Measurements from ENCODE around the gene JUND. TPM values are rescaled to one million over a fixed set of nuclear protein-coding genes. Genes with fewer than 3 reads are reported as not detected.
A peak's percentile ranks its signal among the peaks of the same experiment; 100 is the strongest.

Gene JUND
- total RNA-seq, 2 experiments from 2014 or later = 1,827 to 1,976 TPM

- Mint-ChIP-seq H3K9me3 (peaks cover 2% of the 10 kb centered on the region), H3K4me1 (ENCODE audit: low read depth) (peaks cover 54% of the 10 kb centered on the region), H3K27ac (peak overlapping the region; percentile 100), H3K4me3 (peak overlapping the region; percentile 99), H3K27me3 (peaks cover 9% of the 10 kb centered on the region), H3K36me3 (ENCODE audit: low read depth) (peaks cover 43% of the 10 kb centered on the region)
- ChIA-PET POLR2A (interaction anchor here (0.8 to 18.2 kb wide), 50 partner anchors 9 to 1956 kb away, joined by 3 to 761 read pairs (median 7); partner anchors contain the start of genes CCDC124, COPE, DDX49 and IL12RB1), CTCF (interaction anchor here (0.6 to 6.6 kb wide), 20 partner anchors 9 to 421 kb away, joined by 3 to 340 read pairs (median 7); partner anchors contain the start of genes LSM4, MPV17L2, PIK3R2 and RPL18A)
- ATAC-seq (ENCODE audit: poor library complexity) (peak; percentile 15), DNase-seq (peak; percentile 53 to 92 (median 80))
- intact Hi-C loops (cut with DNase I, micrococcal nuclease) = loop anchor here in 1 of 2 experiments (1.0 kb wide), 1 partner anchor 10 kb away; no protein-coding TSS in a partner anchor
- Histone ChIP-seq H3K4me3 (ENCODE audit: low read length) (peak overlapping the region; percentile 99), H3K27ac (ENCODE audit: low read depth in 1 of 2, low read length in 2 of 2) (peak overlapping the region; percentile 99), H3K9me3 (ENCODE audit: control insufficient read depth in 1 of 2, insufficient read depth in 1 of 2, low read length in 2 of 2) (no peaks in the 10 kb centered on the region), H3K27me3 (ENCODE audit: control insufficient read depth in 1 of 2, insufficient read depth in 2 of 2, low read length in 2 of 2) (no peaks in the 10 kb centered on the region), H3K4me1 (ENCODE audit: insufficient read depth, low read length) (peaks cover 73% of the 10 kb centered on the region), H3K36me3 (ENCODE audit: insufficient read depth, low read length) (peaks cover 28% of the 10 kb centered on the region)
- TF ChIP-seq CTCF (IDR thresholded peaks at IDR 0.05) = no peak
Observed at GRCh38 chr19:18280247-18281081, 958 bp downstream of the JUND start.

GRCh38 chr19:18279516-18280246 is 1.7 kb downstream of the JUND start:
- peaks cover 73% of the 10 kb centered on the region for H3K4me1 ChIP-seq (ENCODE audit: insufficient read depth, low read length)
- intact Hi-C loops (cut with DNase I, micrococcal nuclease) = loop anchor here (1.0 kb wide), 3 partner anchors 25 to 49 kb away; partner anchors contain the start of gene LSM4 (in 2 of the 2)
- peaks cover 2% of the 10 kb centered on the region for H3K9me3 Mint-ChIP-seq
- ATAC-seq (ENCODE audit: poor library complexity) (peak; percentile 43), DNase-seq (peak; percentile 86 to 96 (median 90))
- no peaks in the 10 kb centered on the region for H3K9me3 ChIP-seq (ENCODE audit: control insufficient read depth in 1 of 2, insufficient read depth in 1 of 2, low read length in 2 of 2)
- TF ChIP-seq CTCF (IDR thresholded peaks at IDR 0.05) = peak; percentile 98
- peaks cover 51% of the 10 kb centered on the region for H3K36me3 Mint-ChIP-seq (ENCODE audit: low read depth)
- H3K4me3 Mint-ChIP-seq = peak overlapping the region; percentile 99
- ChIA-PET CTCF (interaction anchor here (0.6 to 6.6 kb wide), 30 partner anchors 10 to 420 kb away, joined by 3 to 340 read pairs (median 5); partner anchors contain the start of genes LSM4, MPV17L2, RPL18A and SSBP4), POLR2A (interaction anchor here (0.6 to 18.2 kb wide), 40 partner anchors 12 to 1389 kb away, joined by 3 to 761 read pairs (median 6); partner anchors contain the start of genes CCDC124, COPE, DDX49 and HAUS8)
- H3K27ac Mint-ChIP-seq = peak overlapping the region; percentile 100
- peaks cover 35% of the 10 kb centered on the region for H3K36me3 ChIP-seq (ENCODE audit: insufficient read depth, low read length)
- peak overlapping the region; percentile 98 to 99 for H3K27ac ChIP-seq (ENCODE audit: low read depth in 1 of 2, low read length in 2 of 2)
- H3K4me3 ChIP-seq (ENCODE audit: low read length) = peak overlapping the region; percentile 99
- H3K4me1 Mint-ChIP-seq (ENCODE audit: low read depth) = peaks cover 55% of the 10 kb centered on the region
- H3K27me3 Mint-ChIP-seq = peaks cover 9% of the 10 kb centered on the region
- no peaks in the 10 kb centered on the region for H3K27me3 ChIP-seq (ENCODE audit: control insufficient read depth in 1 of 2, insufficient read depth in 2 of 2, low read length in 2 of 2)

GRCh38 chr19:18279266-18279515 is 2.2 kb downstream of the JUND start:
- Mint-ChIP-seq H3K4me1 (ENCODE audit: low read depth) (peaks cover 55% of the 10 kb centered on the region), H3K4me3 (peak overlapping the region; percentile 99), H3K27ac (peak overlapping the region; percentile 100), H3K9me3 (peaks cover 2% of the 10 kb centered on the region), H3K36me3 (ENCODE audit: low read depth) (peaks cover 56% of the 10 kb centered on the region), H3K27me3 (peaks cover 9% of the 10 kb centered on the region)
- DNase-seq (no peak), ATAC-seq (ENCODE audit: poor library complexity) (no peak)
- Histone ChIP-seq H3K27me3 (ENCODE audit: control insufficient read depth in 1 of 2, insufficient read depth in 2 of 2, low read length in 2 of 2) (no peaks in the 10 kb centered on the region), H3K27ac (ENCODE audit: low read depth in 1 of 2, low read length in 2 of 2) (peak overlapping the region; percentile 98 to 99), H3K4me3 (ENCODE audit: low read length) (peak overlapping the region; percentile 99), H3K4me1 (ENCODE audit: insufficient read depth, low read length) (peaks cover 73% of the 10 kb centered on the region), H3K36me3 (ENCODE audit: insufficient read depth, low read length) (peaks cover 38% of the 10 kb centered on the region), H3K9me3 (ENCODE audit: control insufficient read depth in 1 of 2, insufficient read depth in 1 of 2, low read length in 2 of 2) (no peaks in the 10 kb centered on the region)
- intact Hi-C loops (cut with DNase I, micrococcal nuclease) = loop anchor here (1.0 kb wide), 3 partner anchors 25 to 49 kb away; partner anchors contain the start of gene LSM4 (in 2 of the 2)
- CTCF ChIA-PET = interaction anchor here (0.6 to 6.6 kb wide), 26 partner anchors 9 to 419 kb away, joined by 3 to 340 read pairs (median 8); partner anchors contain the start of genes LSM4, MPV17L2, RPL18A and SSBP4
- TF ChIP-seq CTCF (IDR thresholded peaks at IDR 0.05) = no peak
- POLR2A ChIA-PET = interaction anchor here (0.6 to 18.2 kb wide), 29 partner anchors 13 to 1204 kb away, joined by 3 to 761 read pairs (median 10); partner anchors contain the start of genes COPE, DDX49, HAUS8 and LSM4
